Neutrophil (primary cell): ENCODE data around the gene NHLRC2.

Experiments
- H3K27ac ChIP-seq: fragments of 200-600 bp; sonication (generic); 2 replicates; pipeline ENCODE4 v1.5.1; 2016; ENCODE audit warnings: mild to moderate bottlenecking, moderate library complexity
- H3K27me3 ChIP-seq: fragments of 200-600 bp; sonication (generic); 2 replicates; pipeline ENCODE4 v1.6.0; 2016; ENCODE audit warnings: mild to moderate bottlenecking
- H3K36me3 ChIP-seq: fragments of 200-600 bp; sonication (generic); 2 replicates; pipeline ENCODE4 v1.5.1; 2017
- H3K4me1 ChIP-seq, 2 experiments: fragments of 200-600 bp in 1 of 2; sonication (generic) in 1 of 2; 1 replicate in 1 of 2; 2 replicates in 1 of 2; pipeline versions ENCODE4 v1.5.1 to v1.6.1; 2013 to 2016; ENCODE audit warnings: low read depth in 1 of 2, low read length in 1 of 2, mild to moderate bottlenecking in 1 of 2, moderate library complexity in 1 of 2; ENCODE audit not compliant: control insufficient read depth in 1 of 2, insufficient read depth in 1 of 2
- H3K4me3 ChIP-seq, 2 experiments: fragments of 200-600 bp in 1 of 2; sonication (generic) in 1 of 2; 1 replicate in 1 of 2; 2 replicates in 1 of 2; pipeline ENCODE4 v1.5.1; 2013 to 2016; ENCODE audit warnings: low read depth in 1 of 2, low read length in 1 of 2, mild to moderate bottlenecking in 1 of 2, moderate library complexity in 1 of 2
- H3K9me3 ChIP-seq: fragments of 200-600 bp; sonication (generic); 2 replicates; pipeline ENCODE4 v1.5.1; 2016
- TF ChIP-seq, protein P1 (sequence below): fragments of 200-600 bp; sonication (generic); IDR thresholded peaks from 2 replicates; pipeline ENCODE4 v1.5.1; 2016; ENCODE audit warnings: antibody characterized with exemption

NHLRC2 gene

DNA sequence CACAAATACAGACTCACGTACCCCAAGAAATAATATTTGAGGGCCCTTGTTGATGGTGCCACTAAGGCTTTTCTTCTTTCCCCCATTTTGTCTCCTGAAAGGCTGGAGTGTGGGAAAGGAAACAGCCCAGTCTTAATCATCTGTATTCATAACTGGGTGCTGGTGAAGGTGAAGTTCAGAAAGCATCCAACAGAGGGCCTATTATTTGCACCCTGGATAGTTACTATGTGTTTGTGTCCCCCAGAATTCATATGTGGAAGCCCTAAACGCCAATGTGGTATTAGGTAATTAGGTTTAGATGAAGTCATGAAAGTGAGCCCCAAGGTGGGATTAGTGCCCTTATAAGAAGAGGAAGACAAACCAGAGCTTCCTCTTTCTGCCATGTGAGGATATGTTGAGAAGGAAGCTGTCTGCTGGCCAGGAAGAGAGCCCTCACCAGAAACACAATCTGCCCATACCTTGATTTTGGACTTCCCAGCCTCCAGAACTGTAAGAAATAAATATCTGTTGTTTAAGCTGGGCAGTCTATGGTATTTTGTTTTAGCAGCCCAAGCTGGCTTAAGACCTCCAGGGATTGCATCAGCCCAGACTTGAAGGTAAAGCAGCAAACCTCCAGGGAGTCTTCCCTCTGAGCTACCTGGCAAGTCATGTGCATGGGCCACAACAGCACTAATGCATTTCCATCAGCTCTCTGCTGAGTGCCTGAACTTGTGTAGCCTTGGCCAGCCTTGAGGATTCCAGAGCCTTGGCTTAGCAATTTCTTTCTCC is 99.2 kb downstream of the NHLRC2 start:
- TF ChIP-seq, protein P1, sequence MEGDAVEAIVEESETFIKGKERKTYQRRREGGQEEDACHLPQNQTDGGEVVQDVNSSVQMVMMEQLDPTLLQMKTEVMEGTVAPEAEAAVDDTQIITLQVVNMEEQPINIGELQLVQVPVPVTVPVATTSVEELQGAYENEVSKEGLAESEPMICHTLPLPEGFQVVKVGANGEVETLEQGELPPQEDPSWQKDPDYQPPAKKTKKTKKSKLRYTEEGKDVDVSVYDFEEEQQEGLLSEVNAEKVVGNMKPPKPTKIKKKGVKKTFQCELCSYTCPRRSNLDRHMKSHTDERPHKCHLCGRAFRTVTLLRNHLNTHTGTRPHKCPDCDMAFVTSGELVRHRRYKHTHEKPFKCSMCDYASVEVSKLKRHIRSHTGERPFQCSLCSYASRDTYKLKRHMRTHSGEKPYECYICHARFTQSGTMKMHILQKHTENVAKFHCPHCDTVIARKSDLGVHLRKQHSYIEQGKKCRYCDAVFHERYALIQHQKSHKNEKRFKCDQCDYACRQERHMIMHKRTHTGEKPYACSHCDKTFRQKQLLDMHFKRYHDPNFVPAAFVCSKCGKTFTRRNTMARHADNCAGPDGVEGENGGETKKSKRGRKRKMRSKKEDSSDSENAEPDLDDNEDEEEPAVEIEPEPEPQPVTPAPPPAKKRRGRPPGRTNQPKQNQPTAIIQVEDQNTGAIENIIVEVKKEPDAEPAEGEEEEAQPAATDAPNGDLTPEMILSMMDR, result no peak
- H3K27me3 ChIP-seq, result no peaks in the 10 kb centered on the region
- H3K27ac ChIP-seq, result peak overlapping the region; percentile 22
- H3K9me3 ChIP-seq, result no peaks in the 10 kb centered on the region
- H3K4me3 ChIP-seq, result no peak overlapping the region
- H3K4me1 ChIP-seq, result no peaks in the 10 kb centered on the region
- no peaks in the 10 kb centered on the region for H3K36me3 ChIP-seq

DNA sequence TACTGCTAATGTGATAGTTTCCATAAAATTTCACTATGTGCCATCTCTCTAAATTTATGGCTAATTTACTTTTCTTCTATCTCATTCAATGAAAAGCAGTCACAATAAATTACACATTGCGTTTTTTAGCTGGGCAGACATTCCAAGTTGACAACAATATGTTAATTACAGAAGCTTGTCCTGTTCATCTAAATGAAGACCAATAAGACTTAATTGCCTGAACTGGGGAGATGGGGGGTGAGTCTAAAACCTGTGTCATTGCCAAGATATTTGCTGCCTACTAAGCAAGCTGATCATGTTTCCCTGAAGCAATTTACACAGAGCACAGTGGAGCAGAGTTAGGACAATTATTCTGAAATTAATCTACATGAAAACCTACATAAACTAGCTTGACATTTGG is 99.9 kb downstream of the NHLRC2 start:
- no peaks in the 10 kb centered on the region for H3K27me3 ChIP-seq
- no peaks in the 10 kb centered on the region for H3K4me1 ChIP-seq
- H3K4me3 ChIP-seq, result no peak overlapping the region
- no peaks in the 10 kb centered on the region for H3K9me3 ChIP-seq
- TF ChIP-seq, protein P1, result no peak
- no peaks in the 10 kb centered on the region for H3K36me3 ChIP-seq
- no peak overlapping the region for H3K27ac ChIP-seq

DNA sequence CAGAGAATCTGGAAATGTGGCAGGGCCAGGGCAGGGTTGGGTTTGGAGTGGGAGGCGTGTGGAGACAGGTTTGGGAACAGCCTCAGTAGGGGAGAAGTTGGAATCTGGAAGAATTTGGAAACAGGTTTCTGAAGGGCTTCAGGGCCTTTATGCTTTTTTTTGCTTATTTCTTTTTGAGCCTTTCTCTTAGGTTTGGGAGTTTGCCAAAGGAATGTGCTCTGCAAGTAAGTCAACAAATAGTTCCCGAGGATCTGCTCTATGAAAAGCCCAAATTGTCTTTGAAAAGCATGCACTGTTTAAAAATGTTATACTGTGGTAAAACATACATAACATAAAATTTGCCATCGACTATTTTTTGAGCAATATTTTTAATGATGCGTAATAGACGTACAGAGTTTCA is 102.6 kb downstream of the NHLRC2 start:
- H3K36me3 ChIP-seq, result no peaks in the 10 kb centered on the region
- no peak overlapping the region for H3K4me3 ChIP-seq
- no peaks in the 10 kb centered on the region for H3K4me1 ChIP-seq
- no peaks in the 10 kb centered on the region for H3K27me3 ChIP-seq
- TF ChIP-seq, protein P1, result no peak
- H3K9me3 ChIP-seq, result no peaks in the 10 kb centered on the region
- no peak overlapping the region for H3K27ac ChIP-seq

DNA sequence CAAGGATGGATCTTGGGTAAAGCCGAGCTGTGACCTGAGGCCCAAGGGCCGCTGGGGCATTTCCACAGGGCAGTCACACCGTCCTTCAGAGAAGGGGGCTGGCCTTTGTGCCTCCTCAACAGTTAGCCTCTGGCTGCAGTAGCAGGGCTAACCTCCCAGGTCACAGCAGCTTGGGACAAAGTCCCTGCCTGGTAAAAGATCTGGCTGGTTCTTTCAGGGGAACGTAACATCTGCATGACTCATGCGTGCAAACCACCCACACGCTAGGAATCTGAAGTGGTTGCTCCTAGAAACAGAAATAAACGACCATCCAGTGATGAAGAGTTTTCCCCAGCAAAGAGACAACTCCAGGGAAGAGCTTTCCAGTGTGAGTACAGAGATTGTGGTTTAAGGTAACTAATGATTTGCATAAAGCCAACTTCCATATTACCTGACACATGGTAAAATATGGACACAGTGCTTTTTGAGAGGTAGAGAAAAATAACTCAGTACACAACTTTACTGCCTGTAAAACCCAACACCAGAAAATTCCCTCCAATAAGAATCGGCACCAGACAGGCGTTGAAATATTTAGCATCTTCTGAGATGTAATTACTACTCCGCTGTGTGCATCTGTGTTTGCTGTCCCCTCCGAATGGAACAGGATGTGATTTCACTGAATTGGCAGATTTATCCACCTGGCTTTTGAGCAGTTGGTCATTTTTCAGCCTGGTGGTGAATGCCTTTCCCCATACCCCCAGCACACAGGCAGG is 104.3 kb downstream of the NHLRC2 start:
- no peaks in the 10 kb centered on the region for H3K9me3 ChIP-seq
- H3K27me3 ChIP-seq, result no peaks in the 10 kb centered on the region
- H3K4me1 ChIP-seq, result peaks cover 0 to 6% of the 10 kb centered on the region in 2 experiments
- H3K4me3 ChIP-seq, result no peak overlapping the region
- no peak overlapping the region for H3K27ac ChIP-seq
- H3K36me3 ChIP-seq, result no peaks in the 10 kb centered on the region
- TF ChIP-seq, protein P1, result no peak

DNA sequence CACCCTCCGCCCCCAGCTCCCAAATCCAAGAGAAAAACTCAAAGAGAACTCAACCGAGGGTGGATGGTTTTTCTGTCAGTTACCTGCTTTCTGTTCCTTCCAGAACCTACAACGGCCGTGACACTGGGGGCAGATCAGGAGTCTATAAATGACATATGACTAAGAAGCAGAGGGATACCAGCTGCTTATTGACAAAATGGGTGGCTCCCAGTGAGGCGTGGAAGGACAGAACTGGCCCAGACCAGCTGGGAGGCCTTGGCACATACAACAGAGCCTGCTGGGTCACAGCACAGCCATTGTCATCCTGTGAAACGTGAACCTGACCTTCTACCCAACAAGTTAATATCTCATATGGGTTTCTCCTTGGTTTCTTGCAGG is 104.9 kb downstream of the NHLRC2 start:
- no peaks in the 10 kb centered on the region for H3K27me3 ChIP-seq
- peaks cover 0 to 6% of the 10 kb centered on the region in 2 experiments for H3K4me1 ChIP-seq
- no peaks in the 10 kb centered on the region for H3K36me3 ChIP-seq
- H3K9me3 ChIP-seq, result no peaks in the 10 kb centered on the region
- TF ChIP-seq, protein P1, result no peak
- no peak overlapping the region for H3K4me3 ChIP-seq
- H3K27ac ChIP-seq, result no peak overlapping the region
